HG02571 (cell line): ENCODE data around the gene AKTIP.
A peak's percentile ranks its signal among the peaks of the same experiment; 100 is the strongest.

Experiments used
- ATAC-seq: cut with Tn5 transposase; IDR thresholded peaks from one replicate; pipeline ENCODE4 v1.9.1; 2021; ENCODE audit warnings: mild to moderate bottlenecking, moderate library complexity; ENCODE audit not compliant: unreplicated experiment

Gene AKTIP

DNA sequence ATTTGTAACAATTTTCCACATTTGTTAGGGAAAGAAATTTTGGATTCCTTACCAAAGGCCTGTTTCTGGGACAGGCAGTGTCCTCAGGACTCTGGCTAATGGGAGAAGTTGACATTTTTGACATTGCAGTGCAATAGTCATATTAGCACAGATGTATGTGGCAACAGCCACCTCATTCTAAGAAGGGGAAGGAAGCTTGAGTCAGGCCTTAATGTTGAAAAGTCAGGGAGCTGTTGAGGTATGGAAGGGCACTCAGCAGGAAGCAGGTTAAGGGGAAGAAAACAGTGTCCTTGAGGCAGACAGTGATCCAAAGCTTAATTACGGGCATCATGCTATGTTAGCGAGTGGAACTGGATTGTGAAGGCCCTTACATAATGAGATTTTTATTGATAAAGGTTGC, 20.9 kb downstream of the AKTIP start:
- ATAC-seq: no peak

DNA sequence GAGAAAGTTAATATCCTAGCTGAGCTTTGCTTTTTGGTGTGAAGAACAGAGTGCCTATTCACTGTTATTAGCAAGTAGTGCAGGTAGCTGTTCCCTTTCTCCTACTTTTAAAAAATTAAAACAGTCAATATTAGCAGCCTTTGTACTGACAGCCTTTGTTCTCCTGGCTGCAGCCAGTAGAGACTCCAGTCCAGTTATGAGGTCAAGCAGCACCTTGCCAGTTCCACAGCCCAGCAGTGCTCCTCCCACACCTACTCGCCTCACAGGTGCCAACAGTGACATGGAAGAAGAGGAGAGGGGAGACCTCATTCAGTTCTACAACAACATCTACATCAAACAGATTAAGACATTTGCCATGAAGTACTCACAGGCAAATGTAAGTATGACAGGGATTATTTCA, 22.6 kb downstream of the AKTIP start:
- ATAC-seq: no peak

DNA sequence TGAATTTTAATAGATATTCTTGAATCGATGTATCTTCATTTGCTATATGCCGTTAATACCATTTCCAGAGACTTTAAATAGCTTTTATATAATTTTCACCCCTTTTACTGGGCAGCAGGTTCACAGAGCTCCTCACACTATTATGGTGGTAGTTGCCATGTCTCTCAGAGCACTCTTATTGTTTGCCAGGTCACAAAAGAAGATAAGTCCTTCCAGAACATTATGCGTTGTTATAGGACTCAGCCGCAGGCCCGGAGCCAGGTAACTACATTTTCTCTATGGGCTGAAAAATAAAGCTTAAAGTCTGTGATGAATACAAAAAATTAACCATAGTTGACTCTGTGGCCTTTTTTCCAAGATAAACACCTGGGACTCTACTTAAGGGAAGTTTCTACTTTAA, 24.0 kb downstream of the AKTIP start:
- ATAC-seq: no peak

DNA sequence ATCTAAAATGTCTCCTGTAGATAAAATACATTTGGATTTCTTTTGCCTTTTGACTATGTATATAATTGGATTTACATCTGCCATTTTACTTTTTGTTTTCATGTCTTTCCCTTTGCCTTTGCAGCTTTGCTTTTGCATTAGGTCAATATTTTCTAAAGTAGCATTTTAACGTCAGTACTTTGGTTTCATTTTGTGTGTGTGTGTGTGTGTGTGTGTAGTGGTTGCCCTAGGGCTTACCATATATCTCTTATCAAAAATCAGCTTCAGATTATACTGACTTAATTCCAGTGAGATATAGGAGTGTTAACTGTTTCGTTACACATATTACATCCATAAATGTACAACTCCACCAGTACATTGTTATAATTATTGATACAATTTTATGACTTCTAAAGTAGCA, 26.1 kb downstream of the AKTIP start:
- ATAC-seq: no peak

DNA sequence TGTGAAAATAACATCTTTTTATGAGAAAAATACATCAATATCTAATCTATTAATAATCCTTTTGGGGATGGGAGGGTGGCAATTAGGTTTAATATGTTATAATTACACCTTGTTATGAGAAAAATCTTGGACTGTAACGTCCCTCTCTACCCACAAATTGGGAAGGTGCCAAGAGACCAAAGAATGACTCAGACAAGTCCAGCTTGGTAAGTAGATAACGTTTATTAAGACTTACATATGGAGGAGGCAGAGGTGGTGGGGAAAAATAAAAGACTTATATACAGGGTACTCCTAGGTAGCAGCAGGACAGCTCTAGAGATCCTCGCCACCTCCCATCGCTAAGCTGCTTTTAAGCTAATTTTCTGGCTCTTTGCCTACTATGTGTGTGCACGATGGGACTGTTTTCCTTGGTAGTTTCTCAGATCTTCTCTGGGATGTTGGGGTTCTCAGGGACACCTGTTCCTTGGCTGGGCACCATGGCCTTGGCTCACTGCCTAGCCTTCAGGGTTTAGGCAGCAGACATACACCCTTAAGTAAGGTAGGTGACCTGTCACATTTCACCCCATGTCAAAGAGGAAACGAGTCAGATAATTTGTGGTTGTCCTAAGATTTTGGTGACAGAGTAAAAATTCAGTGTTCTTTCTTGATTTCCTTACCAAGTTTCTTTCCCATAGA, 37.3 kb downstream of the AKTIP start:
- no peak for ATAC-seq

DNA sequence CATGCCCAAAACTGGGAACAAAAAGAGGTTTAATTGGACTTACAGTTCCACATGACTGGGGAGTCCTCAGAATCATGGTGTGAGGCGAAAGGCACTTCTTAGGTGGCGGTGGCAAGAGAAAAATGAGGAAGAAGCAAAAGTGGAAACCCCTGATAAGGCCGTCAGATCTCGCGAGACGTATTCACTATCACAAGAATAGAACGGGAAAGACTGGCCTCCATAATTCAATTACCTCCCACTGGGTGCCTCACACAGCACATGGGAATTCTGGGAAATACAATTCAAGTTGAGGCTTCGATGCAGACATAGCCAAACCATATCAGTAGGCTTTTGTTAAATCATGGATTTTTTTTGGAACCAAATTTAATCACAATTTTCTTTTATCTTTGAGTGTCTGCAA, 44.4 kb downstream of the AKTIP start:
- no peak for ATAC-seq

DNA sequence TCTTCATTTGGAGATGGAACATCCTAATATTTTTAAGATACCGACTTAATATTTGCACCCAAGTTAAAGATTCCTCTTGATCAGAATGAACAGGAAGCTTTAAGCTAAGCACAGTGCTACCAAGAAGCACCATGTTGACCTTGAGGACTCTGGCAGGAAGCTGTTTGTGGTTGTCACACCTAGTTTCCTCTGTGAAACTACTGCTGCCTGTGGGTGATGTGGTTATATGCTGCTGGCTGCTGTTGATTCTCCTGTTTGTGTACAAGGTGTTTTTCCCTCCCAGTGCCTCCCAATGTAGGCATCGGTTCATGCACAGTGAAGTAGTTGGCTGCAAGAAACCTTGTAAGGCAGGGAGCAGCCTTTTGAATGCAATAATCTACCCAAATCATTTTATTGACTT, 45.3 kb downstream of the AKTIP start:
- ATAC-seq: peak; percentile 100

DNA sequence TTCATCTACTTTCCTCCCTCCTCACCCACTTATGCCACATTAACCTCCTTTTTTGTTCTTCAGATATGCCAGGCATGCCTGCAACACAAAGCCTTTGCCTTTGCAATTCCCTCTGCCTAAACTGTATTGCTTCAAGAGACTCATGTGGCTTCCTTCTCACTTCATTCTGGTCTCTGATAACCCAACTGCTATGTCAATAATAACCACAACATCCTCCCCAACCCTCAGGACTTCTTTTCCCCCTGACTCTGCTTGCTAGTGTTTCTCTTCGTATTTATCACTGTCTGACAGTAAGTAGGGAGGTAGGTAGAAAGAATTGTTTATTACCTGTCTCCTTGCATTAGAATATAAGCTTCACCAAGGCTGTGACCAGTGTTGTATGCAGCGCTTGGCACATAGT, 46.4 kb downstream of the AKTIP start:
- no peak for ATAC-seq

DNA sequence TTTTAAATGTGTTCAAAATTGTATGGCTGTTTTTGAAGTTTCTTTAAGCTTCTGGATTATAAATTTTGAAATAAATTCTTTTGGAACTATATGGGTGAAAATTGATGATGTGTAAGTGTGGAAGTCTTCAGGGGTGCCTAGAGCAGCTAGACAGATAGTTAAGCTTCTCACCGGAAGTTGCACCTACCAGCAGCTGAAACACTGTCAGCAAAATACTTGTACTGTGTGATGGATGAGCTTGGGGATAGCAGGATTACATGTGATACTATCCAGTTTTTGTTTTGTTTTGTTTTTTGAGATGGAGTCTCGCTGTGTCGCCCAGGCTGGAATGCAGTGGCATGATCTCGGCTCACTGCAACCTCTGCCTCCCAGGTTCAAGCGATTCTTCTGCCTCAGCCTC, 49.1 kb downstream of the AKTIP start:
- ATAC-seq: no peak

DNA sequence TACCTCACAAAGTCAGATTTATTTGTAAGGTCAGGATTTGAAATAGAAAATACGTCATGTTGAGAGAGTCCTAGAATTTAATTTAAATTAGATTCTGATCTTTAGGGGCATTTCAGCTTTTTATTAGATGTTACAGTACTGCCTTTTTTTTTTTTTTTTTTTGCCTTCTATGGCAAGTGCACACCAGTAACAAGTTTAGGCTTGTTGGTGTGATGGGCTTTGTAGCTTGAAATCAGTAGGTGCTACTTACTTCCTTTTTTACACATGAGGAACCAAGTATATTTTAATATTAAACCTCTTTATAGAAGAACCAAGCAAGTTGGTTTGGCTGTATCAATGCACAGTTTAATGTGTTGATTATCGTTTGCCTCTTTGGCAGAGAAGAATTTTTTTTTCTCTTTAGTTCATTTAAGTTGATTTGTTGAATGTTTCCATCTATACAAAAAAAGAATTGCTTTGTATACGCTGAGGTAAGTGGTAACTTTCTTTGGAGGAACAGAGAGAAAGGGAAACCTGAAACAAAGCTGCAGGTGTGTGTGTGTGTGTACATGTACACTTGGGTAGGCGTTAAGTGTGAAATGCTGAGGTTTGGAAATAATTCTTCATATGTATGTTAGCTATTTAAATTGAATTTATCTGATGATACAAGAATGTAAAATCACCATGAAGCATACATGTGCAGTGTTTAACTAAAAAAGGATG, 53.0 kb downstream of the AKTIP start:
- no peak for ATAC-seq

DNA sequence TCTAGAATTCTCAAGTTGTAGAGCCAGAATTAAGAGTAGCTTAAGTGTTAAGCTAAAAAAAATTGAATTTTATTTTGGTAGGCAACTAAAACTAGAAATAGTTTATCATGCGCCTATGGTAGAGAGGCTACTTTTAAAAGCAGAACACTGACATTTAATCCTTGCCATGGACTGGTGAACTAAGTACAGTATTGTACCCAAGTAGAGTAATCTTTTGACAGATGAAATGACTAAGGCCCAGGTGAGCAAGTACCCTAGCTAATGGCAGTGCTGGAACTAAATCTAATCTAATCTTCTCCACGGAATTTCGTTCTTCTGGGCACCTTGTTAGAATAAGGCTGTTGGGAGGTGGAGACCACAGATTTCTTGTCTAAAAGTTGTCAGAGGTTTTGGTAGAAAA, 56.9 kb downstream of the AKTIP start:
- no peak for ATAC-seq

DNA sequence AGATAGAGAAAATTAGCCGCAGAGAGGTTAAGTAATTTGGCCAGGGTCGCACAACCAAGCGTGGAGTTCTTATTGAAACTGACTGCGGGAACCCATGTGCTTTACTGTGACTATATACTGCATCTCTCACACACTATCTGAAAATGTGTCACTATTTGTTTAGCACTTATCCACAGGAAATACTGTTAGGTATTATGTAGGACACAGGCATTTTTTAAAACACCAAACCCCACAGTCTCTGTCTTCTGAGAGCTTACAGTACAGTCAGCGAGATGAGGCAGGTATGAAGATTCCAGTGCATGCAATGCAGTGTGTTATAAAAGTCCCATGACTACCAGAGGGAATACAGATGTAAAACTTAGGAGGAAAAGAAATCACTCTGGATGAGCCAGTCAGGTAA, 57.5 kb downstream of the AKTIP start:
- no peak for ATAC-seq
